ENCODE data around the gene GALNT11.

- TF ChIP-seq FOXP2 (optimal IDR thresholded peaks at IDR 0.05; ENCODE audit: borderline replicate concordance, extremely low read depth, extremely low read length, insufficient read depth) (no peak), POLR2AphosphoS5 (IDR thresholded peaks at IDR 0.05; ENCODE audit: low read depth, low read length) (no peak), SIN3A (IDR thresholded peaks at IDR 0.05; ENCODE audit: borderline replicate concordance, insufficient read depth, low read length) (no peak)
Observed at GRCh38 chr7:152014722-152015121, 10.8 kb upstream of the GALNT11 start.

Data from PFSK-1 (cell line).